Motor neuron (in vitro differentiated cells): ENCODE measurements around the gene HSP90AA1. TPM values are rescaled to one million over a fixed set of nuclear protein-coding genes. Genes with fewer than 3 reads are reported as not detected.

ENCODE experiments used
- ATAC-seq, 8 experiments: fragments of 200-7000 bp; cut with Tn5 transposase; replicated peaks in 6 of 8; 2 replicates each; pipeline ENCODE4 v1.8.0; 2021; ENCODE audit warnings: mild to moderate bottlenecking in 8 of 8, moderate library complexity in 8 of 8
- H3K27ac ChIP-seq, 2 donors: fragments of 250-450 bp; sonication (Bioruptor Pico); 2 replicates each; pipeline ENCODE4 v1.9.0; 2021; ENCODE audit warnings: antibody characterized with exemption in 2 of 2, mild to moderate bottlenecking in 2 of 2, moderate library complexity in 1 of 2
- H3K4me1 ChIP-seq, 2 donors: fragments of 250-450 bp; sonication (Bioruptor Pico); replicated peaks in 1 of 2; 2 replicates each; pipeline ENCODE4 v1.6.1; 2021; ENCODE audit warnings: antibody characterized with exemption in 2 of 2, mild to moderate bottlenecking in 2 of 2, moderate library complexity in 1 of 2
- H3K4me3 ChIP-seq, 5 donors: fragments of 250-450 bp; sonication (Bioruptor Pico); 2 replicates each; pipeline ENCODE4 v1.9.0; 2021; ENCODE audit warnings: antibody characterized with exemption in 5 of 5, mild to moderate bottlenecking in 5 of 5, moderate library complexity in 4 of 5
- WGBS, 10 experiments: fragments of 450-650 bp; shearing (Covaris generic); methylation state at CpG; one replicate each; pipeline ENCODE4 v1.0.0; 2022; 5-methylcytosine and 5-hydroxymethylcytosine counted together
- in situ Hi-C, 9 experiments: fragments of 400-800 bp; cut with MboI; loops; one replicate each; pipeline ENCODE4 v1.15.0; 2021; ENCODE audit warnings: low sequenced_read_pairs in 9 of 9, low pct_unique_long_range_greater_than_20kb in 2 of 9; ENCODE audit not compliant: unreplicated experiment in 9 of 9
- total RNA-seq, 8 experiments: library from RNA; unstranded; fragments of 300-600 nt; gene quantifications; 2 replicates each; pipeline versions ENCODE4 v1.2.3 to v1.2.4, GENCODE V29; 2022

The HSP90AA1 gene
- total RNA-seq, 8 experiments from 2014 or later = 316 to 928 (median 545) TPM

- H3K27ac ChIP-seq = no peak overlapping the region
- ATAC-seq = peak in 2 of 8 experiments; percentile 19 to 24
- WGBS, 10 experiments = 0 to 83% (median 52%) methylated on average over 1 to 5 of the region's 7 CpGs
- H3K4me1 ChIP-seq = peaks cover 0 to 3% of the 10 kb centered on the region in 2 donors
- in situ Hi-C loops = loop anchor here in 2 of 9 experiments (25.0 kb wide), 1 partner anchor 254 kb away; the partner anchor contains the start of genes MOK (in 2 of the 2) and ZNF839 (in 2 of the 2)
- no peak overlapping the region for H3K4me3 ChIP-seq
Observed at GRCh38 chr14:102058146-102058545, 28.7 kb downstream of the HSP90AA1 start.

GRCh38 chr14:102057480-102058114 lies 29.2 kb downstream of the HSP90AA1 start:
- ATAC-seq = peak in 4 of 8 experiments; percentile 7 to 23 (median 12)
- H3K4me3 ChIP-seq = no peak overlapping the region
- 15 to 88% (median 39%) methylated on average over 1 to 8 of the region's 10 CpGs; no CpG with 5 or more reads in 2 of the 10 experiments for WGBS, 10 experiments
- no peak overlapping the region for H3K27ac ChIP-seq
- in situ Hi-C loops = loop anchor here in 2 of 9 experiments (25.0 kb wide), 1 partner anchor 255 kb away; the partner anchor contains the start of genes MOK (in 2 of the 2) and ZNF839 (in 2 of the 2)
- peaks cover 0 to 3% of the 10 kb centered on the region in 2 donors for H3K4me1 ChIP-seq

- in situ Hi-C loops = loop anchor here in 2 of 9 experiments (25.0 kb wide), 1 partner anchor 255 kb away; the partner anchor contains the start of genes MOK (in 2 of the 2) and ZNF839 (in 2 of the 2)
- 40 to 97% (median 78%) methylated on average over 1 to 14 of the region's 31 CpGs; no CpG with 5 or more reads in 2 of the 10 experiments for WGBS, 10 experiments
- Histone ChIP-seq H3K4me1 (peaks cover 0 to 3% of the 10 kb centered on the region in 2 donors), H3K4me3 (no peak overlapping the region), H3K27ac (no peak overlapping the region)
- ATAC-seq = peak in 6 of 8 experiments; percentile 5 to 40 (median 25)
Observed at GRCh38 chr14:102056694-102057442, 30.0 kb downstream of the HSP90AA1 start.

- Histone ChIP-seq H3K4me3 (no peak overlapping the region), H3K27ac (no peak overlapping the region), H3K4me1 (peaks cover 0 to 3% of the 10 kb centered on the region in 2 donors)
- in situ Hi-C loops = loop anchor here in 2 of 9 experiments (25.0 kb wide), 1 partner anchor 257 kb away; the partner anchor contains the start of genes MOK (in 2 of the 2) and ZNF839 (in 2 of the 2)
- ATAC-seq = peak in 3 of 8 experiments; percentile 11 to 22 (median 11)
- 13 to 100% (median 73%) methylated on average over 1 to 8 of the region's 24 CpGs; no CpG with 5 or more reads in 4 of the 10 experiments for WGBS, 10 experiments
Observed at GRCh38 chr14:102055181-102055901, 31.5 kb downstream of the HSP90AA1 start.

GRCh38 chr14:102052522-102052921 lies 34.3 kb downstream of the HSP90AA1 start:
- Histone ChIP-seq H3K27ac (no peak overlapping the region), H3K4me1 (no peaks in the 10 kb centered on the region), H3K4me3 (no peak overlapping the region)
- WGBS, 10 experiments = 84 to 100% (median 100%) methylated on average over 1 to 7 of the region's 10 CpGs; no CpG with 5 or more reads in 6 of the 10 experiments
- no peak for ATAC-seq
- in situ Hi-C loops = loop anchor here in 2 of 9 experiments (25.0 kb wide), 1 partner anchor 260 kb away; the partner anchor contains the start of genes MOK (in 2 of the 2) and ZNF839 (in 2 of the 2)

GRCh38 chr14:102050625-102051024 lies 36.2 kb downstream of the HSP90AA1 start:
- Histone ChIP-seq H3K4me1 (no peaks in the 10 kb centered on the region), H3K27ac (no peak overlapping the region), H3K4me3 (no peak overlapping the region)
- WGBS, 10 experiments = 57 to 88% (median 71%) methylated on average over 1 to 5 of the region's 11 CpGs; no CpG with 5 or more reads in 4 of the 10 experiments
- in situ Hi-C loops = loop anchor here in 2 of 9 experiments (25.0 kb wide), 1 partner anchor 262 kb away; the partner anchor contains the start of genes MOK (in 2 of the 2) and ZNF839 (in 2 of the 2)
- ATAC-seq = peak in 2 of 8 experiments; percentile 3 to 9

- no peaks in the 10 kb centered on the region for H3K4me1 ChIP-seq
- H3K4me3 ChIP-seq = no peak overlapping the region
- ATAC-seq = no peak
- in situ Hi-C loops = loop anchor here in 2 of 9 experiments (25.0 kb wide), 1 partner anchor 262 kb away; the partner anchor contains the start of genes MOK (in 2 of the 2) and ZNF839 (in 2 of the 2)
- no peak overlapping the region for H3K27ac ChIP-seq
- WGBS, 10 experiments = 60 to 100% (median 100%) methylated on average over 1 to 8 of the region's 12 CpGs; no CpG with 5 or more reads in 2 of the 10 experiments
Observed at GRCh38 chr14:102050026-102050405, 36.8 kb downstream of the HSP90AA1 start.

- in situ Hi-C loops = loop anchor here in 2 of 9 experiments (25.0 kb wide), 1 partner anchor 263 kb away; the partner anchor contains the start of genes MOK (in 2 of the 2) and ZNF839 (in 2 of the 2)
- 0 to 98% (median 90%) methylated on average over 1 to 10 of the region's 25 CpGs; no CpG with 5 or more reads in 2 of the 10 experiments for WGBS, 10 experiments
- peak in 4 of 8 experiments; percentile 9 to 19 (median 14) for ATAC-seq
Observed at GRCh38 chr14:102049258-102050025, 37.4 kb downstream of the HSP90AA1 start.

GRCh38 chr14:102047808-102048540 lies 38.9 kb downstream of the HSP90AA1 start:
- WGBS, 10 experiments = 75 to 98% (median 88%) methylated on average over 7 to 11 of the region's 33 CpGs; no CpG with 5 or more reads in 6 of the 10 experiments
- no peak overlapping the region for H3K27ac ChIP-seq
- no peak for ATAC-seq
- H3K4me1 ChIP-seq = no peaks in the 10 kb centered on the region
- in situ Hi-C loops = no loop called here
- no peak overlapping the region for H3K4me3 ChIP-seq

More at GRCh38 chr14:102049258-102050025, 37.4 kb downstream of the HSP90AA1 start:
- no peak overlapping the region for H3K27ac ChIP-seq
- H3K4me1 ChIP-seq = no peaks in the 10 kb centered on the region
- H3K4me3 ChIP-seq = no peak overlapping the region

GRCh38 chr14:102046337-102047278 lies 40.2 kb downstream of the HSP90AA1 start:
- peak; percentile 66 to 99 (median 84) for ATAC-seq
- Histone ChIP-seq H3K27ac (no peak overlapping the region), H3K4me3 (no peak overlapping the region), H3K4me1 (no peaks in the 10 kb centered on the region)
- WGBS, 10 experiments = 0 to 100% (median 79%) methylated on average over 1 to 9 of the region's 23 CpGs; no CpG with 5 or more reads in 2 of the 10 experiments
- in situ Hi-C loops = no loop called here
